ENCODE data around the gene RSPH9.
A peak's percentile ranks its signal among the peaks of the same experiment; 100 is the strongest.
"Not testable (repeated sequence)": the region's sequence is repeated elsewhere in the genome, so short reads cannot be mapped to it uniquely, and the experiment has no call there.

Gene RSPH9

DNA sequence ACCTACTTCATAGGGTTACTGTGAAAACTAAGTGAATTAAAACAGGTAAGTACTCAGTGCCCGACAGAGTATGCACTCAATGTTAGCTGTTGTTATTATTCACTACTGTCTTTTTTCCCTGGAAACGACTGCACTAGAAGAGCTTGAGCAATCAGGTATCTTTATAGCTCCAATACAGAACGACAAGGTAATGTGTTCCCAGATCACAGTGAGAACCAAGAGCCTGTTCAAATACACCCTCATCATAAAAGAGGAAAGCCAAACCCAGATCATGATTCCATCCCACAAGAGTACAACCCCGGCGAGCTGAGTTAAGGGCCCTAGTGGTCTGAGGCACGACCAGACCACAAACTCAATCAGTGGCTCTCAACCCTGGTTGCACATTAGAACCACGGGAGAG, 32.9 kb downstream of the RSPH9 start:
- intact Hi-C loops (cut with DNase I) = no loop called here

DNA sequence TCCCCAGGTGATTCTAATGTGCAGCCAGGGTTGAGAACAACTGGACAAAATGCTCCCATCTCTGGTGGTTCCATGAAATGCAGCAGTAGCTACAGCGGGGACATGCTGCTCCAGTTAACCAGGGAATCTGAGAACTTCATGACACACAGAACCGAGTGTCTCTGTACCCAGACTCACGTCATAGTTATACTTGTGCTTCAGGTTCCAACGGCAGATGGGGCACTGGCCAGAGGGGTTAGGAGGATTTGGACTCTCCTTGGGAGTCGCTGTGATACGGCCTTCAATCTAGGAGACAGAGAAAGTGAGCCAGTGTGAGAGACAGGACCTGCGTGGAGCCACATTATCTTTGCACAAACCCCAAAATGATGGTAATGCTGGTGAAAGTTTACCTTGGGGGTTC, 33.5 kb downstream of the RSPH9 start:
- no peak for DNase-seq
- intact Hi-C loops (cut with DNase I) = no loop called here

More for the DNA sequence above, 32.9 kb downstream of the RSPH9 start:
- no peak for DNase-seq

GRCh38 chr6:43679057-43679456, 34.2 kb downstream of the RSPH9 start:
- DNase-seq = no peak
- intact Hi-C loops (cut with DNase I) = no loop called here

DNA sequence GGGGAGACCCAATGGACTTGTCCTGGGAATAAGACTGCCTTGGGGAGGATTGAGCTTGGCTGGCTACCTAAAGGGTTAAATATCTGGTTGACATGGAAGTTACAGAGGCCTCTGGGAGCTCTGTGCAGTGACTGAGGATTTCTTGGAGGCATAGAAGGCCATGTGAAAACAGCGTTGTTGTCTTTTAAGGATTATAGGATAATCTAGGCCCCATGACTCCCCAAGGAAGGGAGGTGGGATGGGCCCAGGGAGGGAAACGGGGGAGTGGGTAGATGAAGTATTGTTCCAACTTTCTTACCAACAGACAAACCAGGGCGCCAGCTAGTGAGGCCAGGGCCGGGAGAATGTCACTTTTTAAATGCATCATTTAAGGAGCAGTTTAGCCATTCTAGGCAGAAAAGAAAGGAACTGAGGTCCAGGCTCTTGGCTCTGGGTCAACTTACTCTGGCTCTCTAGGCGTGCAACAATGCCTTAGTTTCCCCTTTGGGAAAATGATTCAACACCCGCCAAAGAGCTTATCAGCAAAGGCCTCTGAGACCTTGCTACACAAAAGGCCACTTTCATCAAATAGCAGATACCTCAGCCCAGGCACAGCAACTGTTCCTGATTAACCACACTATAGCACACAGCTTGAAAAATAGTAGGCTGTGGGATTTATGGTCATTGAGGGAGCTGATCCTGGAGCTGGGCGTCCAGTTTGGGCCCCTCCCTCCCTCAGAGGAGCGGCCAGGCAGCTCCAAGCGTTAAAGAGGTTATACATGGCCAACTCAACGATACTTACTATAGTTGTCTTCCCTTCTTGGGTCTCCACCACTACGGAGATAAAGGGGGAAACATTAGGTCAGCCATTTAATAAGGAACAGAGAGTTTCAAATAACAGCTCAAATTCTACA, 35.7 kb downstream of the RSPH9 start:
- no peak for DNase-seq
- intact Hi-C loops (cut with DNase I) = no loop called here

- intact Hi-C loops (cut with DNase I) = no loop called here
- no peak for DNase-seq
Observed at GRCh38 chr6:43681303-43681702, 36.5 kb downstream of the RSPH9 start.

DNA sequence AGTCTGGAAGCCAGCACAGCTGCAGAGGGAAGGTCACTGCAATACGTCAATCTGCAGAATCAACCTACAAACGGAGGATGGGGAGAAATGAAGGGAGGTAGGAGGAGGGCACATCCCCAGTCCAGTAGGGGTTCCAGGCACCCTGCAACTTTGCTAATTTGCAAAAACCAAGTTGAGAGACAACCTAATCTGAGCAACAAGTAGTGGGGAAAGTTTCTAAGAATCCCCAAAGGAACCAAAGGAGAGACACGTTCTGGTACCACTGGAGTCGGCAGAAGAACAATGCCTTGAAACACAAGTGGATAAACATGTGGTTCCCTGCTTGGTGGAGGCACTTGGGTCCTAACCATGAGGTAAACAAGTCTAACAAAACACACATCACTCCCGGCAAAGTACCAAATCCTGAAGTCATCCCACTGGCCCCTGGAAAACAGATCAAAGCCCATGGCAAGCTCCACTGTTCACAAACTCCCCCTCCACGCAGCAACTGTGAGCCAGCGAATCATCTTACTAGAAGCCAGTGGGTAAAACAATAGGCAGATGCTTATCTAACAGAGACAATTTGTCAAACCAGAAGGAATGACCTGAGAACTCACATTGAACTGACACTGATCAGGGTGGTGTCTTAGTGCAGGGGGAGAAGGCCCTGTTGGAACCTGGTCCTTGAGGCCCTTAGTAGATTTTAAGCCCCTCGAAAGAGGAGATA, 38.0 kb downstream of the RSPH9 start:
- DNase-seq = no peak
- intact Hi-C loops (cut with DNase I) = no loop called here

DNA sequence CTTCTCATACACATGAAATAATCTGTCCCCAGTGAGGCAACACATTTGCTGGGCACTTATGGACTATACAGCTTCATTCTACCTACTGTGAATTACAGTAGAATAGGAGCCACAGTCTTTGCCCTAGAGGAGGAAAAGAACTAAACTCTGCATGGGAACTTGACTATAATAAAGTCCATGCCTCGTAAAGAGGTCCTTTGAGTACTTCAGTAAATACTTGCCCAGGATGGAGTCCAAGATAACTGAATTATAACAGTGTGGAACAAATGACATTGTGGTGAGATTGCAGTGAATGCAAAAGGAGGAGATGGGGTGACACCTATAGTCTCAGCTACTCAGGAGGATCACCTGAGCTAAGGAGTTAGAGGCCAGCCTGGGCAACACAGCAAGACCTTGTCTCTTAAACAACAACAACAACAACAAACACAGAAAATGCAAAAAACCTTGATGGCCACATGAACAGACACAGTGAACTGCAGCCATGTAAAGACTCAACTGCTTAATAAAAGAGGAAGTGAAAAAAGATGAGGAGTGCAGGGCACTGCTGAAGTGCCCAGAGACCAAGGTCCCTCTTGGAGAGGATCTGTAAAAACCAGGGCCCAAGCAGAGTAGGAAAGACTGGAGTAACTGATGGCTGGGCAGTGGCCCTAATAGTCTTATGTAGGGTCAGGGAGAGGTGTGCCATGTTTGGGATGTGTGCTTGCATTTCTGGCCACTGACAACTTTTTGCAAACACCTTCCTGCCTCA, 39.0 kb downstream of the RSPH9 start:
- DNase-seq = no peak
- intact Hi-C loops (cut with DNase I) = no loop called here

DNA sequence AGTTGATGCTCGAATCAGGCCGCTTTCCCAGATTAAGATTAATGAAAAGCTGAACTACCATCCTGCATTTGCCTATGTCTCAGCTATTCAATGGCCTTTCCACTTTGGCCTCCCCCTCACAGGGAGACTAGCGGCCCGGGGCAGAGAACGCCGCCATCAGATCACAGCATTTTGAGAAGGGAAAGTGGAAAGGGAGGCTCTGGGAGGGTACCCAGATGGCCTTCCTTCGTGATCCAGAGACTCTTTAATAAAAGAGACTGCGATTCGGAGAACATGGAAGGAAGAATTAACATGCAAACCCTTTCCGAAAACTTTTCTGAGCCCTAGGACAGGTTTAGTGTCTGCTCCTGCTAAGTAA, 42.2 kb downstream of the RSPH9 start:
- intact Hi-C loops (cut with DNase I) = no loop called here
- DNase-seq = no peak

DNA sequence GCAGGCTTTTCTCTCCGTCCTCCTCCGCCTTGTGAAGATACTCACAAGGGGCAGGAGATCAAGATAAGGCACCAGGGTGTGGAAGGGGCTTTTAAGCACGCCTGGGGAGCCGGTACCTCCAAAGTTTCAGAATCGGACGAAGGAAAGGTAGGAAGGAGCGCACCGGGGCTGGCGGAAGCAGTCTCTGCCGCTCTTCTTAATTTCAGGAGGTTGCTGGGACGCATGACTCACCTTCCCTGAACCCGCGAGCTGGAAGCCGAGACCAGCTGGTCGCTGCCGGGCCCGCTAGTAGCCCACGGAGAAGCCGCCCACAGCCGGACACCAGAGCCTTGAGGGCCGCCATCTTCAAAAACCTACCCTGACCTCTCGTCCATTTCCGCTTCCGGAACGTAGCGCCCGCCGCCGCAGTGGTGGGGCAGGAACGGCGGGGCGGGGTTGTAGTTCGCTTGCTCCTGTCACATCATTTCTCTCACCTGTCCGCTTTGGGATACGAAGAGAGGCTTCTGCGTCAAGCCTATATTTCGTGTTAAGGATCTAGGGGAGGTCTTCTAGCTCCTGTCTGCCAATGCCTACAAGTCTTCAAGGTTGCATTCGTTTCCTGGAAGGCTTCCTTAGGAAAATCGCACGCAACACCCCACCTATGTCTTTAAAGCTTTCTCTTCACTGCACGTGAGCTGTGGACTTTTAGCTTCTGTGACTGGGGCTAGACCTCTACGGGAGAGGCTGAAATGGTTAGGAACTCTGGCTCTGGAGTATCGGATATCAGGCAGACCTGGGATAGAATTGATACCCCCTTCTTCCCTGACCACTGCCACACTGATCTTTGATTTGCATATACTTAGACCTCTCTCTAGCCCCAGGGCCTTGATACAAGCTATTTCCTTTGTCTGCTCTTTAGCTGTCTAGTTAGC, 42.9 kb downstream of the RSPH9 start, which contains the start of gene MRPS18A:
MRPS18A (minus strand) TSS at position 355 of the 911 bp plus-strand sequence; CDS start at position 343, 12 bp downstream.
- intact Hi-C loops (cut with DNase I) = no loop called here
- peak; percentile 77 to 96 (median 90) for DNase-seq

- DNase-seq = no peak
- intact Hi-C loops (cut with DNase I) = no loop called here
Observed at GRCh38 chr6:43689421-43689820, 44.6 kb downstream of the RSPH9 start.

GRCh38 chr6:43695215-43695966, 50.6 kb downstream of the RSPH9 start:
- intact Hi-C loops (cut with DNase I) = no loop called here
- no peak for DNase-seq

DNA sequence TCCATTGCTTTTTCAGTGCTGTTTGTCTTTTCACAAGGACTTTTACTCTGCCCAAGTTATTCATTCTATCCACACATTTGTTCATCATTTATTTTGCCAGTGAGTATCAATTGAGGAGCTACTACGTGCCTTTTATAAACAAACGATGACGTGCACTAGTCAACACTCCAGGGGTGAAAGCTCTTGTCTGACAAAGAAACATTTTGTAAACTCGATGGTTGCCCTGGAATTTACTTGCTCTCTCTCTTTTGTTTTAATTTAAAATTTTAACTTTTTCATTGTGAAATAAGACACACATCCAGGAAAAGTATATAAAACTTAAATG, 51.1 kb downstream of the RSPH9 start:
- no peak for DNase-seq
- intact Hi-C loops (cut with DNase I) = no loop called here

- DNase-seq = no peak
- intact Hi-C loops (cut with DNase I) = no loop called here
Observed at GRCh38 chr6:43697421-43697820, 52.6 kb downstream of the RSPH9 start.

DNA sequence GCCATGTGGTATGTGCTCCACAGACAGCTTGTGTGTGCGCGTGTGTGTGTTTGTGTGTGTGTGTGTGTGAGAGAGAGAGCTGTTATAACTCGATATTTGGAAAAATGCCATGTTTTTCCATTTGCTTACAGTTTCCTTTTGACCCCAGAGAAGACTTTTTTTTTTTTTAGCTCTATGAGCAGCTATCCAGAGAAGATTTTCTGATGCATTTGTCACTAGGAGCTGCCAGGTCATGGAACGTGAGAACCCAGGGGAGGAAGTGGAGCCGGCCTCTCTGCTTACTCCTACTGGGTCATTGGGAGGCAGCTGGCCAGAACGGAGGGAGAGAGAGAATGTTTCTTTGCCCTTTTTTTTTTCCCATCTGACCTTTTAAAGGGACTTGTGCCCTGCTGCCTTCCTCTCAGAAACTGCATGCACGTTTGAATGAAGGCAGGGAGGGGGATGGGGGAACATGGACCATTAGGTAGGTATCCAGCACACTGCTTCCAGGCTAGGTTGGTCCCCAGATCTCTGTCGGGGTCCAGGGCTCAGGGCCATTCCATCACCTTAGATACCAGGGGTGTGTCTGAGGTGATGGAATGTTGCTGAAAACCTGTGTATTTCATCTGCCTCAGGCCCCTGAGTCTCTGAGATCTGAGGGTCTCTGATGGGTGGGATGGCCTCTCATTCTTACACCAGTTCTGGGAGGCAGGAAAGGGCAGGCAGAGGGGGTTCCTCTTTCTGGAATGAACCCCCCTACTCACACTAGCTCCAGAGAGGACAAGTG, 53.9 kb downstream of the RSPH9 start:
- intact Hi-C loops (cut with DNase I) = no loop called here
- no peak for DNase-seq

DNA sequence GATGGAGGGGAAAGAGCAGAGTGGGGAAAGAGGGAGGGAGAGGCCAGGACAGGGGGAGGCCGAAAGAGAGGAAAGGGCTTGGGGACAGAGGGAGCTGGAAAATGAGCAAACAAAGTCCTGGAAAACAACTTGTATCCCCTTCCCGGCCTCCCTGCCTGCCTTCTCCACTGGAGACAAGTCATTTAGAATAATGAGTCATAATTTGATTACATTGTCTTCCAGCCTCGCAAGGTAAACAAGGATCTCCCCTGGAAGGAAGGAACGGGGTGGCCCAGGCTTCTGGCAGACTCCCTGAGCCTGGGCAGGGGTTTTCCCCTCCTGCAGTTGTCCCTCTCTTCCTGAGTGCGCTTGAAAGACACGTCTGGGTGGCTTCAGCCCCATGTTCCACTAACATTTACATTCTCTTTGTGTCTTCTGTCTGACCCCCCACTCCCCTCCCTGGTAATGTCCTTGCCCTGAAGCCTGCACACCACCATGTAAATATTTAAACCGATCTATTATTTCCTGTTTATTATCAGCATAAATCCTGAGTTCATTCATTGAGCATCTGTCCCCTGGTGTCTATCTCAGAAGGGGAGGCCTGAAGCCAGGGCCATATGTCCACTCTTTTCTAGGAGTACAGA, 54.8 kb downstream of the RSPH9 start:
- intact Hi-C loops (cut with DNase I) = no loop called here
- no peak for DNase-seq

DNA sequence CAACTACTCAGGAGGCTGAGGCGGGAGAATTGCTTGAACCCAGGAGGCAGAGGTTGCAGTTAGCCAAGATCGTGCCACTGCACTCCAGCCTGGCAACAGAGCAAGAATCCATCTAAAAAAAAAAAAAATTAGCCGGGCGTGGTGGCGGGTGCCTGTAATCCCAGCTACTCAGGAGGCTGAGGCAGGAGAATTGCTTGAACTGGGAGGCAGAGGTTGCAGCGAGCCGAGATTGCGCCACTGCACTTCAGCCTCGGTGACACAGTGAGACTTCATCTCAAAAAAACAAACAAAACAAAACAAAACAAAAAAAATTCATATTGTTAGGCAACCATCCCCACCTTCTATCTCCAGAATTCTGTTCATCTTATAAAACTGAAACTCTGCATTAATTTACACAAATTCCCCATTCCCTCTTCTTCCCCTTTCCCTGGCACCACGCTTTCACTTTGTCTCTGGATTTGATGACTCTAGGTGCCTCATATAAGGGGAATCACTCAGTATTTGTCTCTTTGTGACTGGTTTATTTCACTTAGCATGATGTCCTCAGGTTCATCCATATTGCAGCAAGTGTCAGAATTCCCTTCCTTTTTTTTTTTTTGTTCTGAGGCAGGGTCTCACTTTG, 56.2 kb downstream of the RSPH9 start:
- intact Hi-C loops (cut with DNase I) = not testable (repeated sequence)

DNA sequence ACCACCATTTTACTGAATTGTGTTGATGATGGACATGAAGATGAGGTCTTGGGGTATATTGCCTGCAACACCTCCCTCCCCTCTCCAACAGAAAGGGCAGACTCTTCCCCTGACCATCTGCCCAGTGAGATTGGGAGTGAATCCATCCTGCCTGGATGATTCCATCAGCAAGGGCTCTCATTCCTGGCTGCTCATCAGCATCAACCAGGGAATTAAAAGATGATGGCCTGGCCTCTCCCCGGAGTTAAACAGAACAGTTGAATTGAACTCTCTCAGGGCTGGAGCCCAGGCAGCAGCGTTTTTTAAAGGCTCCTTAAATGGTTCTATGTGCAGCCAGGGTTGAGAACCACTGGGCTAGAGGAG, 57.3 kb downstream of the RSPH9 start:
- DNase-seq = no peak
- intact Hi-C loops (cut with DNase I) = no loop called here

More for the DNA sequence above, 56.2 kb downstream of the RSPH9 start:
- DNase-seq = not testable (repeated sequence)
